Measurements from ENCODE around the gene IL1R1. TPM values are rescaled to one million over a fixed set of nuclear protein-coding genes. Genes with fewer than 3 reads are reported as not detected.

Gene IL1R1
- total and polyA plus RNA-seq, 8 donors: 17.5 to 109 (median 51.3) TPM

DNA sequence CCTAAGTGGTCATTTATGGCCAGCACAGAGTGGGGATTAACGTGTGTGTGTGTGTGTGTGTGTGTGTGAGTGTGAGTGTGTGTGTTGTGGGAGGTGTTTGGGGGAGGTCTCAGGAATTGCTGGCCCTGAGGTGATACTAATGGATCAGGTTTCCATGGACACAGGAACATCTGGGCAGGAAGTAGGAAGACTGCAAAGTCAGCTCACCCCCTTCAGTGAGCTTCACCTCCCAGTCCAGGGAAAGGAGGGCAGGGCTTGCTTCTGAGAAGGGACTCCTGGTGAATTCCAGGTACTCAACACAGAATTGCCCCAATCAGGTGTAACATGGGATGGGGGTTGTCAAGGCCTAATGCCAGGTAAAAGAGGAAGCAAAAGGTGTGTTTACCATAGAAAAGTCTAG lies 30.3 kb upstream of the IL1R1 start:
- no peaks in the 10 kb centered on the region for H3K9me3 ChIP-seq
- intact Hi-C loops (cut with DNase I; ENCODE audit: low total_unique reads): no loop called here
- H3K27ac ChIP-seq: no peak overlapping the region
- H3K27me3 ChIP-seq: no peaks in the 10 kb centered on the region
- peaks cover 35 to 70% (median 52%) of the 10 kb centered on the region in 4 donors for H3K4me1 ChIP-seq
- peaks cover 0 to 10% (median 0%) of the 10 kb centered on the region in 4 donors for H3K36me3 ChIP-seq
- 65 to 100% (median 70%) methylated on average over 1 of the region's 1 CpG for WGBS, 5 donors
- DNase-seq: no peak
- TF ChIP-seq POLR2A (IDR thresholded peaks at IDR 0.05) (no peak), EP300 (IDR thresholded peaks at IDR 0.05) (no peak), POLR2AphosphoS5 (IDR thresholded peaks at IDR 0.05) (no peak)
- TF ChIP-seq, protein P1, sequence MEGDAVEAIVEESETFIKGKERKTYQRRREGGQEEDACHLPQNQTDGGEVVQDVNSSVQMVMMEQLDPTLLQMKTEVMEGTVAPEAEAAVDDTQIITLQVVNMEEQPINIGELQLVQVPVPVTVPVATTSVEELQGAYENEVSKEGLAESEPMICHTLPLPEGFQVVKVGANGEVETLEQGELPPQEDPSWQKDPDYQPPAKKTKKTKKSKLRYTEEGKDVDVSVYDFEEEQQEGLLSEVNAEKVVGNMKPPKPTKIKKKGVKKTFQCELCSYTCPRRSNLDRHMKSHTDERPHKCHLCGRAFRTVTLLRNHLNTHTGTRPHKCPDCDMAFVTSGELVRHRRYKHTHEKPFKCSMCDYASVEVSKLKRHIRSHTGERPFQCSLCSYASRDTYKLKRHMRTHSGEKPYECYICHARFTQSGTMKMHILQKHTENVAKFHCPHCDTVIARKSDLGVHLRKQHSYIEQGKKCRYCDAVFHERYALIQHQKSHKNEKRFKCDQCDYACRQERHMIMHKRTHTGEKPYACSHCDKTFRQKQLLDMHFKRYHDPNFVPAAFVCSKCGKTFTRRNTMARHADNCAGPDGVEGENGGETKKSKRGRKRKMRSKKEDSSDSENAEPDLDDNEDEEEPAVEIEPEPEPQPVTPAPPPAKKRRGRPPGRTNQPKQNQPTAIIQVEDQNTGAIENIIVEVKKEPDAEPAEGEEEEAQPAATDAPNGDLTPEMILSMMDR (IDR thresholded peaks at IDR 0.05): no peak
- no peak overlapping the region for H3K4me3 ChIP-seq

DNA sequence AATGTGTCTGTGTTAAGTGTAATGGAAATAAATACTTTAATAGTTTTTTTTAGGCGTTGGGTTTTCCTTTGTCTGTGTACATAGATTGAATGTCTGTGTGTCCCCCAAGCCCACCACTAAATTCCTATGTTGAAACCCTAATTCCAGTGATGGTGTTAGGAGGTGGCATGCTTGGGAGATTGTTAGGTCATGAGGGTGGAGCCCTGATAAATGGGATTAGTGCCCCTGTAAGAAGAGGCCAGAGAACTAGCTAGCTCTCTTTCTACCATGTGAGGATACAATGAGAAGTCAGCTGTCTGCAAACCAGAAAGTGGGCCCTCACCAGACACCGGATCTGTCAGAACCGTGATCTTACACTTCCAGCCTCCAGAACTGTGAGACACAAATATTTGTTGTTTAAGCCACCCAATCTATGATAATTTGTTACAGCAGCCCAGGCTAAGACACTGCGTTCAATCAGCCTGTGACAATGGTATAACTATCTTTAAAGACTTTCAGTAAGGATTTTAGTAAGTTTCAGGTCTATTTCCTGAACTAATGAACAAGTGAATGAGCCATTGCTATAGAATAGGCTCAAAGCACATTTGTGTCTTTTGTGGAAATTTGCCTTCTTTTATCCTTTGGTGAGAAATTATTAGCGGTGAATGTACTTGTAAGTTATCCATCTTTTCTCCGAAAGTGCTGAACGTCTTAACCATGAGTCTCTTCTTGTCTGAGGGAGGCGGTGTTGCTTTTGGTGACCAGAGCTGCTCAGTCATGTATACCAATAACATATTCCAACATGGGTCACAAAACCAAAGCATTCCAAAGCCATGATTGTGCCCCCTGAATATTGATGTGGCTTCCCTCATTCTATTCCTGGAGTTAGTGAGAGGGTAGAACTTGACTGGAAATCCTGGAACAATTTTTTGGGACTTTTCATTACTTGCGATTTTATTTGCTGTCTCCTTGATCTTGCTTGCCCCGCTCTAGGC lies 29.6 kb upstream of the IL1R1 start:
- no peak for DNase-seq
- TF ChIP-seq, protein P1 (IDR thresholded peaks at IDR 0.05): no peak
- TF ChIP-seq POLR2A (IDR thresholded peaks at IDR 0.05) (no peak), EP300 (IDR thresholded peaks at IDR 0.05) (no peak), POLR2AphosphoS5 (IDR thresholded peaks at IDR 0.05) (no peak)
- Histone ChIP-seq H3K27ac (peak overlapping the region in 2 of 5 donors; percentile 54 to 77), H3K36me3 (peaks cover 0 to 10% (median 0%) of the 10 kb centered on the region in 4 donors), H3K9me3 (no peaks in the 10 kb centered on the region), H3K27me3 (no peaks in the 10 kb centered on the region), H3K4me3 (no peak overlapping the region), H3K4me1 (peaks cover 34 to 72% (median 55%) of the 10 kb centered on the region in 4 donors)
- intact Hi-C loops (cut with DNase I; ENCODE audit: low total_unique reads): no loop called here
- 90 to 96% (median 95%) methylated on average over 10 of the region's 10 CpGs for WGBS, 5 donors

DNA sequence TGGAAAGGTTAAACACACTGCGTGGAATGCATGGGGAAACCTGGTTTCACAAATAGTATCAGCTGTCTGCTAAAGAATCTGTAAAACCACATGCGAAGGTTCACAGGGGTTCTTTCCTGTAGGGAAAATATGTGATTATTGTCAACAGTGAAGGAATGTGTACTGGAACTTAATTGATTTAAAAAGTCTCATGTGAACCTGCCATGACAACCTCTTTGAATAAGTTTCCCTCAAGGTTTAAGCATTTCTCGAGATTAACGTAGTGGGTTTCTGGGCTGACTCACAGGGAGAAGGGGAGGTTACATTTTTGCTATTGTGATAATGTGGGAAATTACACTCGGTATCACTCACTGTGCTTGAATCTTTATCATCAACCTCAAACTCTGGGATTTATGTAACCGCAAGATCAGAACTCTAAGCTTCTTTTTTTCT lies 28.2 kb upstream of the IL1R1 start:
- no peaks in the 10 kb centered on the region for H3K9me3 ChIP-seq
- TF ChIP-seq, protein P1 (IDR thresholded peaks at IDR 0.05): no peak
- TF ChIP-seq EP300 (IDR thresholded peaks at IDR 0.05) (no peak), POLR2A (IDR thresholded peaks at IDR 0.05) (no peak), POLR2AphosphoS5 (IDR thresholded peaks at IDR 0.05) (no peak)
- H3K4me3 ChIP-seq: no peak overlapping the region
- 32 to 49% (median 48%) methylated on average over 6 of the region's 6 CpGs for WGBS, 5 donors
- H3K36me3 ChIP-seq: peaks cover 0 to 10% (median 0%) of the 10 kb centered on the region in 4 donors
- no peaks in the 10 kb centered on the region for H3K27me3 ChIP-seq
- H3K4me1 ChIP-seq: peaks cover 32 to 72% (median 57%) of the 10 kb centered on the region in 4 donors
- peak in 1 of 2 donors; percentile 49 for DNase-seq
- peak overlapping the region in 4 of 5 donors; percentile 54 to 77 (median 67) for H3K27ac ChIP-seq
- intact Hi-C loops (cut with DNase I; ENCODE audit: low total_unique reads): no loop called here

DNA sequence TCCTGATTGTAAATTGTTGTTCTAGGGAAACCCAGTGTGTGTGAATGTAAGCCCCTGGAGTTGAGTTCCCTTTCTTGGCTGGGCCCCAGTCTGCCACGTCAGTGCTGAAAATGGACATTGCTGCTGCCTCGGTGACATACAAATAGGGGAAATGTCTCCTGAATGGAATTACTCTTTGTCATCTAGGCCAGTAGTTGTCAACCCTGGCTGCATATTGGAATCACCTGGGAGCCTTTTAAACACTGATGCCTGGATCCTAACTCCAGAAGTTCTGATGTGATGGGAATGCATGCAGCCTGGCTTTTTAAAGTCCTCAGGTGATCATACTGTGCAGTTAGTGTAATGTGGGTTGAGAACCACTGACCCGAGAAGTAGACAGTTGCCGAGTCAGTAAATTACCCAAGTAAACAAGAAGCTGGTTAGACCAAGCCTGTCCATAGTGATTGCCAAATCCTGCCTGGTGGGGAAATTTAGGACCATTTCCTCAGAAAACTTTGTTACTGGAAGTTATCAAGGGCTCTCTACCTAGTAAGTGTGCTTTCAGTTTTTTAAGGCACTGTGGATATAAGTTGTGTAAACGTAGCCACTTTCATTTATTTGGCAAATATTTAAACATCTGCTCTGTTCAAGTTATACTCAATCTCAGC lies 27.6 kb upstream of the IL1R1 start:
- H3K4me3 ChIP-seq: no peak overlapping the region
- H3K27ac ChIP-seq: peak overlapping the region; percentile 7 to 77 (median 58)
- peaks cover 0 to 10% (median 0%) of the 10 kb centered on the region in 4 donors for H3K36me3 ChIP-seq
- TF ChIP-seq POLR2AphosphoS5 (IDR thresholded peaks at IDR 0.05): no peak
- TF ChIP-seq, protein P1 (IDR thresholded peaks at IDR 0.05): no peak
- TF ChIP-seq EP300 (IDR thresholded peaks at IDR 0.05): no peak
- no peak for TF ChIP-seq POLR2A (IDR thresholded peaks at IDR 0.05)
- 19 to 41% (median 30%) methylated on average over 5 of the region's 5 CpGs for WGBS, 5 donors
- peak in 1 of 2 donors; percentile 59 for DNase-seq
- no peaks in the 10 kb centered on the region for H3K27me3 ChIP-seq
- peaks cover 32 to 79% (median 55%) of the 10 kb centered on the region in 4 donors for H3K4me1 ChIP-seq
- intact Hi-C loops (cut with DNase I; ENCODE audit: low total_unique reads): no loop called here
- H3K9me3 ChIP-seq: no peaks in the 10 kb centered on the region

Measured in stomach (tissue), 9 donors.